ENCODE results near the gene ZSCAN29. TPM values are rescaled to one million over a fixed set of nuclear protein-coding genes. Genes with fewer than 3 reads are reported as not detected.
A peak's percentile ranks its signal among the peaks of the same experiment; 100 is the strongest.

ZSCAN29 gene
- total RNA-seq, 1 donor from 2014 or later, result 118 TPM

DNA sequence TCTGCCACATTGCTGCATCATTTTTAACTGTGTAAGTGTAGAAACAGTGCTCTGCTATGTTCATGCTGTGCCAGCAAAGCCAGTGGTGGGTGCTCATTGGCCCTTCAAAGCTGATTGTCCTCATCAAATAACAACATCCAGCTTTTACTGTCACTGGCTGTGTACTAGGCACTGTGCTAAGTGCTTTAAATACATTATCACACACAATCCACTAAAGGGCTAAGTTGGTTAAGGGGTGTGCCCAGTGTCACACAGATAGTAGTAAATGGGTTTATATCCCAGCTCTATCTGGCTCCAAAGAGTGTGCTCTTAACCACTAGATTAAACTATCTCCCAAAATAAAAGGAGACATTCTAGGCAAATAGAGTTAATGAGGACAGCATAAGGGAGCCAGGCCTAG is 7.8 kb upstream of the ZSCAN29 start:
- Mint-ChIP-seq H3K4me3 (ENCODE audit: unreplicated experiment) (no peak overlapping the region), H3K36me3 (ENCODE audit: unreplicated experiment) (no peaks in the 10 kb centered on the region), H3K27ac (ENCODE audit: unreplicated experiment) (no peak overlapping the region), H3K9me3 (ENCODE audit: unreplicated experiment) (no peaks in the 10 kb centered on the region), H3K4me1 (ENCODE audit: low read depth, unreplicated experiment) (no peaks in the 10 kb centered on the region), H3K27me3 (ENCODE audit: unreplicated experiment) (no peaks in the 10 kb centered on the region)
- DNase-seq, result no peak
- TF ChIP-seq, protein P1, sequence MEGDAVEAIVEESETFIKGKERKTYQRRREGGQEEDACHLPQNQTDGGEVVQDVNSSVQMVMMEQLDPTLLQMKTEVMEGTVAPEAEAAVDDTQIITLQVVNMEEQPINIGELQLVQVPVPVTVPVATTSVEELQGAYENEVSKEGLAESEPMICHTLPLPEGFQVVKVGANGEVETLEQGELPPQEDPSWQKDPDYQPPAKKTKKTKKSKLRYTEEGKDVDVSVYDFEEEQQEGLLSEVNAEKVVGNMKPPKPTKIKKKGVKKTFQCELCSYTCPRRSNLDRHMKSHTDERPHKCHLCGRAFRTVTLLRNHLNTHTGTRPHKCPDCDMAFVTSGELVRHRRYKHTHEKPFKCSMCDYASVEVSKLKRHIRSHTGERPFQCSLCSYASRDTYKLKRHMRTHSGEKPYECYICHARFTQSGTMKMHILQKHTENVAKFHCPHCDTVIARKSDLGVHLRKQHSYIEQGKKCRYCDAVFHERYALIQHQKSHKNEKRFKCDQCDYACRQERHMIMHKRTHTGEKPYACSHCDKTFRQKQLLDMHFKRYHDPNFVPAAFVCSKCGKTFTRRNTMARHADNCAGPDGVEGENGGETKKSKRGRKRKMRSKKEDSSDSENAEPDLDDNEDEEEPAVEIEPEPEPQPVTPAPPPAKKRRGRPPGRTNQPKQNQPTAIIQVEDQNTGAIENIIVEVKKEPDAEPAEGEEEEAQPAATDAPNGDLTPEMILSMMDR (IDR thresholded peaks at IDR 0.05; ENCODE audit: partially characterized antibody, unreplicated experiment), result no peak

DNA sequence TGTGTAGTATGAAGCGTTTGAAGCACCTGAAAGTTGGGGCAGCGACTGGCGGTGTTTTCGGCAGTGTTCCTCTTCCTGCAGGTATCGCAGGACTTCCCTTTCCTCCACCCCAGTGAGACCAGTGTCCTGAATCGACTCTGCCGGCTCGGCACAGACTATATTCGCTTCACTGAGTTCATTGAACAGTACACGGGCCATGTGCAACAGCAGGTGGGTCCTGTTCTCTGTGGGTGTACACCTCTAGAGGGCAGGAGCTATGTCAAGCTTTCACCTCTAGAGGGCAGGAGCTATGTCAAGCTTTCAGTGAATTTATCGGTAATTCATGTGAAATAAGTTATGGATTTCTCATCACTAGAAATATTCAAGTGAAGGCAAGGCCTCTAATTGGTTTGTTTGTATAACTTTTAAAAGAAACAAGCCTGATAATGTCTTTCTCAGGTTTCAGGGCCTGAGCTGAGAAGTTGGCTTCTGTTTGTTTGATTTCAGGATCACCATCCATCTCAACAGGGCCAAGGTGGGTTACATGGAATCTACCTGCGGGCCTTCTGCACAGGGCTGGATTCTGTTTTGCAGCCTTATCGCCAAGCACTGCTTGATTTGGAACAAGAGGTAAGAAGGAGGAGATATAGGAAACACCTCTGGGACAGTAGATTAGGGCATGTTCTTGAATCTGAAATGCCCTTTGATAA is 5.3 kb upstream of the ZSCAN29 start:
- Mint-ChIP-seq H3K9me3 (ENCODE audit: unreplicated experiment) (peaks cover 3% of the 10 kb centered on the region), H3K36me3 (ENCODE audit: unreplicated experiment) (no peaks in the 10 kb centered on the region), H3K27me3 (ENCODE audit: unreplicated experiment) (no peaks in the 10 kb centered on the region), H3K4me1 (ENCODE audit: low read depth, unreplicated experiment) (peaks cover 2% of the 10 kb centered on the region), H3K27ac (ENCODE audit: unreplicated experiment) (no peak overlapping the region), H3K4me3 (ENCODE audit: unreplicated experiment) (no peak overlapping the region)
- TF ChIP-seq, protein P1 (IDR thresholded peaks at IDR 0.05; ENCODE audit: partially characterized antibody, unreplicated experiment), result peak; percentile 84
- DNase-seq, result peak; percentile 40

DNA sequence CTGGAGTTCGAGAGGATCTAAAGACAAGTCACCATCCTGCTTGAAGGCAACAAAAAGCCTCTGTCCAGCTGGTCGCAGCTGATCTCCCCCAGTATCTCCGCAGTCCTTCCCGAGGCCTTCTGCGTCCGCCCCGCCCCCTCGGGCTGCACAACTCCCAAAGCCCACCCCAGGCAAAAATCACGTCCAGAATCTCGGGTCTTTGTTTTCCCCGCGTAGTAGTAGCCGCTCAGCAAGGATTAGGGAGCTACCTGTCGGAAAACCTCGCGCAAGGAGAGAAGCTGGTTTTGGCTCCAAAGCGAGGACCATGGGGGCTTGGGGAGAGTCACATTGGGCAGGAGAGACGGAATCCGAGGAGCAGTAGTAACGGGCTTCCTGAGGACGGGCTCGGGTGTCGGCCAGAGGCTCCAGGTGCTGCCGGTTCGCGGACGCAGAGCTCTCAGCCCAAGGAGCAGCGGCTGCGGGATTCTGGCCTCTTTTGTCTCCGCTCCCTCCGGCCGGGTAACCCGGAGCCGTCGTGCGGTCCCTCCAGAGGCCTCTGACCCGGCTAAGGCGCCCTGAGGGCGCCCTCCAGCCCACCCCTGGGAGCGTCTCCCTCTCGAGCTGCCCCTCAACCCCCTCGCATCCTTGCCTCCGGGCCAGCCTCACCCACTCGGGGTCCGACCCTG is 401 bp downstream of the ZSCAN29 start:
- peaks cover 22% of the 10 kb centered on the region for H3K36me3 Mint-ChIP-seq (ENCODE audit: unreplicated experiment)
- peak; percentile 78 for DNase-seq
- peak overlapping the region; percentile 91 for H3K4me3 Mint-ChIP-seq (ENCODE audit: unreplicated experiment)
- H3K4me1 Mint-ChIP-seq (ENCODE audit: low read depth, unreplicated experiment), result peaks cover 32% of the 10 kb centered on the region
- peaks cover 6% of the 10 kb centered on the region for H3K27me3 Mint-ChIP-seq (ENCODE audit: unreplicated experiment)
- peaks cover 13% of the 10 kb centered on the region for H3K9me3 Mint-ChIP-seq (ENCODE audit: unreplicated experiment)
- TF ChIP-seq, protein P1 (IDR thresholded peaks at IDR 0.05; ENCODE audit: partially characterized antibody, unreplicated experiment), result no peak
- H3K27ac Mint-ChIP-seq (ENCODE audit: unreplicated experiment), result peak overlapping the region; percentile 93

DNA sequence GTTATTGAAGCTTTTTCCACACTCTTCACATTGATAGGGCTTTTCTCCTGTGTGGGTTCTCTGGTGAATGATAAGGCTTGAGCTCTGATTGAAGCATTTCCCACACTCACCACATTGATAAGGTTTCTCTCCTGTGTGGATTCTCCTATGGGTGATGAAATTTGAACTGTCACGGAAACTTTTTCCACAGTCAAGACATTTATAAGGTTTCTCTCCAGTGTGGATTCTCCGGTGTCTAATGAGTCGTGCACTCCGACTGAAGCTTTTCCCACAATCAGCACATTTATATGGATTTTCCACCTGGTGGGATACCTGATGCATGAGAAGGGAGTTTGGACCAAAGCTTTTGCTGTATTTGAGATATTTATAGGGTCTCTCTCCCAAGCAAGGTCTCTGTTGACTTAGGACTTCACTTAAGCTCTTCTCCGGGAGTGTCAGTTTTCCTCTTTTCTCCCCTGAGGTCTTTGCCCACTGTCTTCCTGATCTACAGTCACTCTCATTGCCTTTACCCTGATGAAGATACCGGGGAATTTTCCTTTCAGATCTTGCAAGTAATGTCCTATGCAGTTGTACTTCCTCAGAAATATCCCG is 9.4 kb downstream of the ZSCAN29 start:
- Mint-ChIP-seq H3K4me3 (ENCODE audit: unreplicated experiment) (no peak overlapping the region), H3K9me3 (ENCODE audit: unreplicated experiment) (peaks cover 13% of the 10 kb centered on the region), H3K36me3 (ENCODE audit: unreplicated experiment) (peaks cover 64% of the 10 kb centered on the region), H3K27ac (ENCODE audit: unreplicated experiment) (no peak overlapping the region), H3K27me3 (ENCODE audit: unreplicated experiment) (no peaks in the 10 kb centered on the region), H3K4me1 (ENCODE audit: low read depth, unreplicated experiment) (peaks cover 2% of the 10 kb centered on the region)
- no peak for DNase-seq
- TF ChIP-seq, protein P1 (IDR thresholded peaks at IDR 0.05; ENCODE audit: partially characterized antibody, unreplicated experiment), result no peak

DNA sequence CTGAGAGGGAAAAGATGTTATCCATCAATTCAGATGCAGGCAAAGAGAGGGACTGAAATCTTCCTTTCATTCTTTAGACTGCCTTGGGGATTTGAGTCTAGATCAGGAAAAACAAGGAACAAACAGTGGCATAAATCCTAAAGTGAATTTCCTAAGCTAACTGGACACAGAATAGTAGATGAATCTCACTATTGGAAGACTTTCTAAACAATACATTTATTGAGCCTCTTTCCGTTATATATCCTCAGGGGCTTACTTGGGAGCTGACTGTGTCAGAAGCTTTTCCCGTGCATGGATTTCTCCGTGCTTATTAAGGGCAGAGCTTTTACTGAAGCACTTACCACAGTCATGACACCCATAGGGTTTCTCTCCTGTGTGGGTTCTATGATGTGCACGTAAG is 10.0 kb downstream of the ZSCAN29 start:
- H3K27me3 Mint-ChIP-seq (ENCODE audit: unreplicated experiment), result no peaks in the 10 kb centered on the region
- TF ChIP-seq, protein P1 (IDR thresholded peaks at IDR 0.05; ENCODE audit: partially characterized antibody, unreplicated experiment), result no peak
- H3K4me3 Mint-ChIP-seq (ENCODE audit: unreplicated experiment), result no peak overlapping the region
- H3K27ac Mint-ChIP-seq (ENCODE audit: unreplicated experiment), result no peak overlapping the region
- H3K36me3 Mint-ChIP-seq (ENCODE audit: unreplicated experiment), result peaks cover 58% of the 10 kb centered on the region
- no peak for DNase-seq
- H3K9me3 Mint-ChIP-seq (ENCODE audit: unreplicated experiment), result peaks cover 12% of the 10 kb centered on the region
- no peaks in the 10 kb centered on the region for H3K4me1 Mint-ChIP-seq (ENCODE audit: low read depth, unreplicated experiment)

Data from glutamatergic neuron (in vitro differentiated cells).